PC-9 (cell line): ENCODE results near the gene ZNF346. TPM values are rescaled to one million over a fixed set of nuclear protein-coding genes. Genes with fewer than 3 reads are reported as not detected.

Experiments
- BruUV-seq: library from RNA; stranded (reverse); fragments of 400-500 nt; replicated peaks from 2 replicates; lab custom pipeline; 2021; lab: Mats Ljungman, UMichigan
- CTCF ChIA-PET: fragments of 300-600 bp; sonication (Branson Sonifier 250); formaldehyde crosslinking; loops from one replicate; lab custom pipeline; 2022; ENCODE audit warnings: antibody characterized with exemption; lab: Charles Lee
- POLR2A ChIA-PET: fragments of 300-600 bp; sonication (Branson Sonifier 250); formaldehyde crosslinking; loops from one replicate; lab custom pipeline; 2022; ENCODE audit warnings: antibody characterized with exemption; ENCODE audit not compliant: unreplicated experiment; lab: Charles Lee
- DNase-seq, 2 experiments: peaks; one replicate each; pipeline versions ENCODE4 v3.0.0 to v3.0.0-alpha.2; 2015 to 2022; ENCODE audit warnings: mixed read lengths in 1 of 2
- H2AFZ ChIP-seq: fragments of 200-600 bp; sonication (generic); 2 replicates; pipeline ENCODE4 v1.8.1; 2017; ENCODE audit warnings: antibody characterized with exemption
- H3F3A ChIP-seq: fragments of 200-600 bp; sonication (generic); 2 replicates; pipeline ENCODE4 v1.8.1; 2017; ENCODE audit warnings: antibody characterized with exemption, mild to moderate bottlenecking, low read depth; ENCODE audit not compliant: insufficient read depth
- H3K27ac ChIP-seq: fragments of 200-600 bp; sonication (generic); 2 replicates; pipeline ENCODE4 v1.6.1; 2016; ENCODE audit warnings: mixed run types
- H3K27me3 ChIP-seq: fragments of 200-600 bp; sonication (generic); 2 replicates; pipeline ENCODE4 v1.6.1; 2016; ENCODE audit warnings: low read depth, mixed run types; ENCODE audit not compliant: insufficient read depth
- H3K36me3 ChIP-seq: fragments of 200-600 bp; sonication (generic); 2 replicates; pipeline ENCODE4 v1.6.1; 2016; ENCODE audit warnings: low read depth, mixed run types
- H3K4me1 ChIP-seq: fragments of 200-600 bp; sonication (generic); replicated peaks from 2 replicates; pipeline ENCODE4 v1.6.1; 2016; ENCODE audit warnings: mixed run types; ENCODE audit not compliant: insufficient read depth
- H3K4me2 ChIP-seq: fragments of 200-600 bp; sonication (generic); 2 replicates; pipeline ENCODE4 v1.6.1; 2017; ENCODE audit warnings: mixed run types
- H3K4me3 ChIP-seq: fragments of 200-600 bp; sonication (generic); 2 replicates; pipeline ENCODE4 v1.6.1; 2016; ENCODE audit warnings: mixed run types
- H3K79me2 ChIP-seq: fragments of 200-600 bp; sonication (generic); 2 replicates; pipeline ENCODE4 v1.6.1; 2017; ENCODE audit warnings: low read depth, mixed run types
- H3K9me2 ChIP-seq: fragments of 200-600 bp; sonication (generic); 2 replicates; pipeline ENCODE4 v1.8.1; 2017; ENCODE audit warnings: mild to moderate bottlenecking; ENCODE audit not compliant: insufficient read depth
- H3K9me3 ChIP-seq: fragments of 200-600 bp; sonication (generic); 2 replicates; pipeline ENCODE4 v1.8.1; 2016; ENCODE audit warnings: low read depth; ENCODE audit not compliant: insufficient read depth
- H4K20me1 ChIP-seq: fragments of 200-600 bp; sonication (generic); 2 replicates; pipeline ENCODE4 v1.8.1; 2017; ENCODE audit not compliant: insufficient read depth
- CTCF ChIP-seq: fragments of 200-600 bp; sonication (generic); conservative IDR thresholded peaks from 2 replicates; pipeline ENCODE4 v1.6.1; 2017; ENCODE audit warnings: mixed run types, antibody characterized with exemption, mild to moderate bottlenecking, moderate library complexity
- EZH2 ChIP-seq: fragments of 200-600 bp; sonication (generic); IDR thresholded peaks from 2 replicates; pipeline ENCODE4 v1.8.0; 2017; ENCODE audit warnings: antibody characterized with exemption, low read depth
- intact Hi-C: fragments of 100-400 bp; cut with micrococcal nuclease; formaldehyde crosslinking; loops from one replicate; pipeline ENCODE4 v1.10.0; 2022; ENCODE audit not compliant: unreplicated experiment
- total RNA-seq: library from RNA; stranded (reverse); gene quantifications from 2 replicates; pipeline ENCODE4 v1.2.3, GENCODE V29; 2021

ZNF346 gene
- total RNA-seq, 1 experiment from 2014 or later, result 23.8 TPM

- POLR2A ChIA-PET, result no interaction called here
- Histone ChIP-seq H3K4me1 (peaks cover 9% of the 10 kb centered on the region), H3F3A (no peaks in the 10 kb centered on the region), H3K4me2 (no peak overlapping the region), H3K4me3 (no peak overlapping the region), H3K27ac (no peak overlapping the region), H2AFZ (no peak overlapping the region), H3K36me3 (no peaks in the 10 kb centered on the region), H4K20me1 (no peaks in the 10 kb centered on the region), H3K27me3 (no peaks in the 10 kb centered on the region), H3K9me2 (no peaks in the 10 kb centered on the region), H3K79me2 (peaks cover 12% of the 10 kb centered on the region), H3K9me3 (no peaks in the 10 kb centered on the region)
- no peak for TF ChIP-seq CTCF
- DNase-seq, result no peak
- CTCF ChIA-PET, result no interaction called here
- intact Hi-C loops, result no loop called here
- no TSS peak for BruUV-seq
Measured at GRCh38 chr5:177018341-177018740, 4.2 kb upstream of the ZNF346 start.

GRCh38 chr5:177020033-177020432 is 2.5 kb upstream of the ZNF346 start:
- H2AFZ ChIP-seq, result no peak overlapping the region
- no peaks in the 10 kb centered on the region for H4K20me1 ChIP-seq
- H3K4me3 ChIP-seq, result no peak overlapping the region
- no peaks in the 10 kb centered on the region for H3K27me3 ChIP-seq
- no peaks in the 10 kb centered on the region for H3K9me2 ChIP-seq
- no peak overlapping the region for H3K4me2 ChIP-seq
- peaks cover 13% of the 10 kb centered on the region for H3K4me1 ChIP-seq
- POLR2A ChIA-PET, result interaction anchor here (0.5 to 0.7 kb wide), 3 partner anchors 13 to 199 kb away, joined by 3 to 22 read pairs (median 9); partner anchors contain the start of gene UIMC1
- H3K36me3 ChIP-seq, result no peaks in the 10 kb centered on the region
- H3F3A ChIP-seq, result 0 out of 2 replicates have a peak, but pooled peaks cover under 1% of the 10 kb centered on the region
- intact Hi-C loops, result no loop called here
- TF ChIP-seq CTCF (no peak), EZH2 (no peak)
- H3K79me2 ChIP-seq, result peaks cover 25% of the 10 kb centered on the region
- BruUV-seq, result no TSS peak
- CTCF ChIA-PET, result interaction anchor here (0.6 kb wide), 1 partner anchor 573 kb away, joined by 11 read pairs; no protein-coding TSS in a partner anchor
- no peaks in the 10 kb centered on the region for H3K9me3 ChIP-seq
- no peak overlapping the region for H3K27ac ChIP-seq
- no peak for DNase-seq

GRCh38 chr5:177023303-177023664 is 788 bp downstream of the ZNF346 start:
- ChIA-PET POLR2A (interaction anchor here (0.5 to 0.6 kb wide), 2 partner anchors 16 to 342 kb away, joined by 3 read pairs; partner anchors contain the start of gene UIMC1), CTCF (no interaction called here)
- Histone ChIP-seq H3K27ac (peak overlapping the region; percentile 39; the same call in 1 of the 2 replicates), H2AFZ (peak overlapping the region; percentile 99), H3K4me3 (peak overlapping the region; percentile 98), H3K79me2 (peaks cover 31% of the 10 kb centered on the region), H4K20me1 (peaks cover 5% of the 10 kb centered on the region; the same call in 1 of the 2 replicates), H3K9me3 (no peaks in the 10 kb centered on the region), H3K27me3 (no peaks in the 10 kb centered on the region), H3K36me3 (no peaks in the 10 kb centered on the region), H3K4me1 (peaks cover 13% of the 10 kb centered on the region), H3K9me2 (no peaks in the 10 kb centered on the region), H3F3A (0 out of 2 replicates have a peak, but pooled peaks cover 4% of the 10 kb centered on the region), H3K4me2 (peak overlapping the region; percentile 98)
- peak in 1 of 2 experiments; percentile 13 for DNase-seq
- TF ChIP-seq CTCF, result no peak
- intact Hi-C loops, result no loop called here
- no TSS peak for BruUV-seq
